DMS114 treated with DMSO at 0.1 percent for 48 hours (cell line): Measurements from ENCODE around the gene KCNMB4.
"Not testable (repeated sequence)": the region's sequence is repeated elsewhere in the genome, so short reads cannot be mapped to it uniquely, and the experiment has no call there.

Experiments
- DNase-seq: peaks from one replicate; lab custom pipeline; 2025; ENCODE audit not compliant: unreplicated experiment; lab: John Stamatoyannopoulos, UW

The KCNMB4 gene

DNA sequence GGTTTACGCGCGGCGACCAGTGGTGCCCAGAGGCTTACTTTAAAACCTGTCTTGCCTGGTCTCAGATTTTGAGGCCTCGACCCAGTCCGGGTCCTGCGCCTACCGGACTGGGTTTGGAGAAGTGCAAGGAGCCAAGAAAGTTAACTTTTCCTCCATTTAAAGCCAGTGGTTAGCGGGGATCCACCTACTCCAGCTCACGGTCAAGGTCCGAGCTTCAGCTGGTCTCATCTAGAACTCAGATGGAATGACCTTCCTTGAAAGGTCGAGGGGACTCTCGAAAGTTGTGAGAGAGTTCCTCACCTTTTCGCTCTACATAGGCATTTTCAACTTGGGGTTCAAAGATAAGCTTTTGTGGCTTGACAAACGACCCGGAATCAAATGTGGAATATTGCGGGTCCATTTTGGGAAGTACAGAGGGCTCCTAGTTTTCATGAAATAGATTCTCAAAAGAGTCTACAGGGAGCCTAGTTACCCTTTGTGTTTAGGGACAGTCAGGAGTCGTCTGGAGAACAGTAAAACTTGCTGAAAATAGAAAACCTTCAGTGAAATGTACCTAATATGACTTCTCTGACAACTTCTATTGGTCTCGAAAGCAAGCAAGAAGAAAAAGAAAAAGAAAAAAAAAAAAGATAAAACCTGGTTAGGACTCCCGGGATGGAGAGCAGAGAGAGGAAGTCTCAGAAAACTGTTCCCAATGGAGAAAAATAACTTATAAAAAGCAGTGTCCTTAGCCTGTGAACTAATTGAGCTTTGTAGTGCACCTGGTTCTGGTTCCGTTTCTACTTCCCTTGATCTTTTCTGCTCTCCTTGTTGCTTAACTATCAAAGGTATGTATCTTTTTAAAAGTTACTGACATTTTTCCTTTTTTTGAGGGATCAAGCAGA lies 1.4 kb downstream of the KCNMB4 start:
- no peak for DNase-seq

DNA sequence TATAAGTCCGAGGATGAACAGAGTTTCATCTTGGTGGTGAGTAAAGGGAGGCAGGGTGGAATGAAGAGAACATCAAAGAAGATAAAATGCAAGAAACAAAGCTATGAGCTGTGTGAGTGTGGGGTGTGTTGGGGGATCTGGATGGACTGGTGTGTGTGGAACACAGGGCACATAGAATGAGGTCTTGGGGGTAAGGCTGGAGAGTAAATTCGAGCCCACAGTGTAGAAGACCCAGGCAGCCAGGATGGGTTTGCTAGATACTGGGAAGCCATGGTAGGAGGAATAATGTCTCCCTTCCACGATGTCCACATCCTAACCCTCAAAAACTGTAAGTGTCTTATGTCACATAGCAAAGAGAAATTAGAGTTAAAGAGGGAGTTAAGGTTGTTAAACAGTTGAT lies 6.8 kb downstream of the KCNMB4 start:
- no peak for DNase-seq

DNA sequence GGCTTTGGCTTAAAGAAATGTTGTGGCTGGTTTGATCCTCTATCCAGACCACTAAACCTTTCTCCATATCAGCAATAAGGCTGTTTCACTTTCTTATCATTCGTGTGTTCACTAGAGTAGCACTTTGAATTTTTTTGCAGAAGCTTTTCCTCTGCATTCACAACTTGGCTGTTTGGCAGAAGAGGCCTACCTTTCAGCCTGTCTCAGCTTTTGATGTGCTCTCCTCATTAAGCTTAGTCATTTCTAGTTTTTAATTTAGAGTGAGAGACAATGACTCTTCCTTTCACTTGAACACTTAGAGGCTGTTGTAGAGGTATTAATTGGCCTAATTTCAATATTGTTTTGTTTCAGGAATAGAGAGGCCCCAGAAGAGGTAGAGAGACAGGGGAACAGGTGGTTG lies 13.8 kb downstream of the KCNMB4 start:
- no peak for DNase-seq

DNA sequence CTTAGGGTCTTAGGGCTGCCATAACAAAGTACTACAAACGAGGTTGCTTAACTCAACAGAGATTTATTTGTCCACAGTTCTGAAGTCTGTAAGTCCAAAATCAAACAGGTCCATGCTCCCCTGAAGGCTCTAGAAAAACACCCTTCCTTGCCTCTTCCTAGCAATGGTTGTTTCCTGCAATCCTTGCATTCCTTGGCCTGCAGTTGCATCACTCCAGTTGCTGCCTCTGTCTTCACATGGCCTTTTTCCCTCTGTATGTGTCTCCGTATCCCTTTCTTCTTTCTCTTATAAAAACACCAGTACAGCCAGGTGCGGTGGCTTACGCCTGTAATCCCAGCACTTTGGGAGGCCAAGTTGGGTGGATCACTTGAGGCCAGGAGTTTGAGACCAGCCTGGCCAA lies 17.4 kb downstream of the KCNMB4 start:
- DNase-seq: no peak

DNA sequence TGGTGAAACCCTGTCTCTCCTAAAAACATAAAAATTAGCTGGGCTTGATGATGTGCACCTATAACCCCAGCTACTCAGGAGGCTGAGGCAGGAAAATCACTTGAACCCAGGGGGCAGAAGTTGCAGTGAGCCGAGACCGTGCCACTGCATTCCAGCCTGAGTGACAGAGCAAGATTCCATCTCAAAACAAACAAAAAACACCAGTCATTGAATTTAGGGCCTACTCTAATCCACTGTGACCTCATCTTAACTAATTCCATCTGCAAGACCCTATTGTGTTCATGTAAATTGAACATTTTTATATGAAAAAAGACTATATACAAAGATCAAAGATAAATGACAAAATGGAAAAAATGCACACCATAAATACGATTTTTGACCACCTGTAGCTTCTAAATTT lies 17.8 kb downstream of the KCNMB4 start:
- DNase-seq: no peak

DNA sequence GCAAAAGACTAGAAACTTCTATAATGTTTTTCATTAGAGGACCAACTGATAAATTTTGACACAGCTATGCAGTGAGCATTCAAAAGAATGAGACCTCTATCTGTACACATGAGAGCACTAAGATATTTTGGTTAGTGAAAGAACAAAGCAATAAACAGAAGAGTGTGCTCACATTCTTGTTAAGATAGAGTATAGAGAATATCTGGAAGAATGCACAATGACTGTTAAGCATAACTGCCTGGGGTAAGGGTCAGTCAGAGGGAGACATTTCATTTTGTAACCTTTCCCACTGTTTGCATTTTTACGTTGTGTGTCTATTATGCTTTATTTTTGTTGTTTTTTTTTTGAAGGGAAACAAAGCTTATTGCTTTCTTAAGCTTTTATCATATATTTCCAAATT lies 20.7 kb downstream of the KCNMB4 start:
- DNase-seq: no peak

DNA sequence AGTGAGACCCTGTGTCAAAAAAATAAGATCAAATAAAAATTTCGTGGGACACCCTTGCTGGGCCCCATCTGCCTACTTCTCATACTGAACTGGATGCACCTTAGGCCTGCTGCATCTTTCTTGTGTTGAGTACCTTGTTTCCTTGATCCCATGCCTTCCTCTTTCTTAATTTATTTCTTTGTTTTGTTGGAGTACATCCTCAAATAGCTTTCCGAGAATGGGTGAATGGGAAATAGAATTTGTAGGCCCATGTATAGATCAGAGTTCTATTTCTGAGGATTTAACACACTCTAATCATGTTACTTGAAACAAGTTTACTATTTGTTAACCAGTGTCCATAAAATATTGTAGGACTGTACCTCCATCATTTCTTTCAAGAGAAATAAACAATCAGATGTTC lies 23.6 kb downstream of the KCNMB4 start:
- no peak for DNase-seq

DNA sequence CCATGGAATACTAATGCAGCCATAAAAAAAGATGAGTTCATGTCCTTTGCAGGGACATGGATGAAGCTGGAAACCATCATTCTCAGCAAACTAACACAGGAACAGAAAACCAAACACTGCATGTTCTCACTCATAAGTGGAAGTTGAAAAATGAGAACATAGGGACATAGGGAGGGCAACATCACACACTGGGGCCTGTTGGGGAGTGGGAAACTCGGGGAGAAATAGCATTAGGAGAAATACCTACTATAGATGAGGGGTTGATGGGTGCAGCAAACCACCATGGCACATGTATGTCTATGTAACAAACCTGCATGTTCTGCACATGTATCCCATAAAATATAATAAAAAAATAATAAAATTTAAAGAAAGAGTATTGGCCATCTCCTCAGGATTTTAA lies 26.5 kb downstream of the KCNMB4 start:
- DNase-seq: not testable (repeated sequence)

DNA sequence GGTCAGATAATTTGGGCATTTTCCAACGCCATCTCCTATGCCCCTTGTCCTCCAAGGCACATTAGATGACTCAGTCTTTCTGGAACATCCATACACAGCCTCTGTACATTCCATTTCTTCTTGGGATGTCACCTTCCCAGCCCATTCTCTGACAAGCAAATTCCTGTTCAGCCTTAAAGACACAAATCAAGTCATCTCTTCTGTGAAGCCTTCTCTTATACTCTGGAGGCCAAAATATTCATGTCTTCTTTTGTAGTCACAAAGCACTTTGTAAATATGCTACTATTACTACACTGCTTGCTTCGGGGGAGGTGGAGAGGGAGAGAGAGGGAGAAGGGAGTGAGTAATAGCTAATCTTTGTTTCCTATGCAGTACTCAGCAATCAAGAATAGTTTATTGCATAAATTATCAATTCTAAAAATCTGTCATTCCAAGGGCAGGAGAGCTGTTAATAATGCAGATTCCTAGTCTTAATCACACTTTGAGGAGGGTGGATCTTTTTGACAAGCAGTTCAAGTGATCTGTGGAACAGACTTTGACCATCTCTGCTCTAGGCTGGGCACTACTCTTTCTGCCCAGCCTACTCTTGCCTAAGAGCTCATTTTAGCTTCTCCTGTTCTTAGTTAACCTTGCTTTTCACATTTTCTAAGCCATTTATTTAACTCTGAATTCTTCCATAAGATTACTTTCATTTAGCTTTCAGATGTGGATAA lies 27.9 kb downstream of the KCNMB4 start:
- no peak for DNase-seq

DNA sequence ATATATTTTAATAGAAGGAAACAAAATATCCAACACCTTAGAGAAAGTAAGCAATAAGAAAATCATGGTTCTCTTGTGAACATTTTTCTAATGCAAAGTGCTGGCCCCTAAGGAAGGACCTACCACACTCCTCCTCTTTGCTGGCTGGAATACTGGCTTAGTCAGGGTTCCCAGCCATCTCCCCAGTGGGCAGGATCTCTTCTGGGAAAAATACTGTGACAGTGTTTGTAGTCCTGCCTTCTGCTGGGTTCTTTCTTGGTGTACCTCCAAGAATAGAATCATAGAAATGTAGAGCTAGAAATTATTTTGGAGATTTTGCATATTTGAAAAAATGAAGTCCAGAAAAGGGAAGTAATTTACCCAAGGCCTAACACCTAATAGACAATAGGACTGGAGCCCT lies 31.9 kb downstream of the KCNMB4 start:
- no peak for DNase-seq

DNA sequence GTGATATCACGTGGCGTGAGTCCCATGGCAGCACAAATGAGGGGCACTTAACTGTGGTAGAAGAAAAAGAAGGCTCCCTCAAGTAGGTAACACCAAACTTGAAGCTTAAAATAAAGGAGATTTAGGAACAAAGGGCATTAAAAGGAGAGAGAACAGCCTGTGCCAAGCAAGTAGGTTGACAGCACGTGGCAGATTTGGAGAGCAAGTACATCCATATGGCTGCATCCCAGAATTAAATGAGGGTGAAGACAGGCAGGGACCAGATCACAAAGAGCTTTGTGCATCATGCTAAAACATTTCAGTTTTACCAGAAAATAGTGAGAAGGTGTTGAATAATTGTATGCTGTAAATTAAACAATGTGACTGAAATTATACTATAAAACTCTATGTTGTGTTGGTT lies 32.8 kb downstream of the KCNMB4 start:
- DNase-seq: no peak

DNA sequence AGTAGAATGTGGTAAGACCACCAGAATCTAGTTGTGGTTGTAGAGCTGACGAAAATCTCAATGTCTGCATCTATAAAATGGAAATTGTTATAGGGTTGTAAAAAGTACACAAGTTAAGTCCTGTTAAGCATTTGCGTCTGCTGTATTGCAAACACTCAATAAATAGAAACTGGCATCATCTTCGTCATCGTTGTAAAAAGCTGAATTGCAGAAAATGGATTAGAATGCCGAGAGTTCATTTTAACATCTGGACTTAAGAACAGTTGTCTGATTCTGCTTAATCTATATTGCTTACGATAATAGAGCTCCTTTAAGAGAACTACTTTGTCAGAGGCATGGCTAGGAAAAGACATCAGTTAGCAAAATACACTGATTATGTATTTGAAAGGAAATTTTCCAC lies 33.2 kb downstream of the KCNMB4 start:
- DNase-seq: no peak

DNA sequence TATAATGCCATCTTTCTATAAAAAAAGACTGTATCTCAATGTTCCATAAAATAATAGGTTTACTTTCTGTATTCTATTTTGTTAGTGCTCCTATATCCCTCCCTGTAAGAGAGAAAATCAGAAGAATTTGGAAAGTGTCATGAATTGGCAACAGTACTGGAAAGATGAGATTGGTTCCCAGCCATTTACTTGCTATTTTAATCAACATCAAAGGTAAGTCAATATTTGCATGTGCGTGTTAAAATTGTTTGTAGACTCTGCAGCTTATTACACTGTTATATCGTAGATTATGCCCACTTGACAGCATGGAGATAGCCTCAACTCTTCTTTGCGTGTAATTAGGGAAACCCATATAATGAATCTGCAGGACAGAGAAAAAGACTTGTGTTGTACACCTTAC lies 34.0 kb downstream of the KCNMB4 start:
- no peak for DNase-seq

- DNase-seq: no peak
Observed at GRCh38 chr12:70402597-70402996, 36.5 kb downstream of the KCNMB4 start.

DNA sequence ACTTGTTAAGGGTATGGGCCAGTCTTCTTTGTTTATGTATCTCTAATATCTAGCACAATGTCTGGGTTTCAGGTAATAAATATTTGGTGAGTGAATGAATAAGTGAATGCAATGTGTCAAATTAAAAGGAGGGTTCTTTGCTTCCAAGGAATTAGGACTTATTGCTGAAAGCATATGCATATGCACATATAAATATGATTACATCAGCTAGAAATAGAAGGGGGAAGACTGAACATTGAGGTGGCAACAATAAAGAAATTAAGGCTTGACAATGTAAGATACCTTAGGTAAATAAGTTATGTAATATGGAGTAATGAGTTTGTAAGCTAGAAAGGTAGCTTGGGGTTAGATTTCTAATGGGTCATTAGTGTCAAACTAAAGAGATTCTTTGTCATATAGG lies 37.7 kb downstream of the KCNMB4 start:
- no peak for DNase-seq

DNA sequence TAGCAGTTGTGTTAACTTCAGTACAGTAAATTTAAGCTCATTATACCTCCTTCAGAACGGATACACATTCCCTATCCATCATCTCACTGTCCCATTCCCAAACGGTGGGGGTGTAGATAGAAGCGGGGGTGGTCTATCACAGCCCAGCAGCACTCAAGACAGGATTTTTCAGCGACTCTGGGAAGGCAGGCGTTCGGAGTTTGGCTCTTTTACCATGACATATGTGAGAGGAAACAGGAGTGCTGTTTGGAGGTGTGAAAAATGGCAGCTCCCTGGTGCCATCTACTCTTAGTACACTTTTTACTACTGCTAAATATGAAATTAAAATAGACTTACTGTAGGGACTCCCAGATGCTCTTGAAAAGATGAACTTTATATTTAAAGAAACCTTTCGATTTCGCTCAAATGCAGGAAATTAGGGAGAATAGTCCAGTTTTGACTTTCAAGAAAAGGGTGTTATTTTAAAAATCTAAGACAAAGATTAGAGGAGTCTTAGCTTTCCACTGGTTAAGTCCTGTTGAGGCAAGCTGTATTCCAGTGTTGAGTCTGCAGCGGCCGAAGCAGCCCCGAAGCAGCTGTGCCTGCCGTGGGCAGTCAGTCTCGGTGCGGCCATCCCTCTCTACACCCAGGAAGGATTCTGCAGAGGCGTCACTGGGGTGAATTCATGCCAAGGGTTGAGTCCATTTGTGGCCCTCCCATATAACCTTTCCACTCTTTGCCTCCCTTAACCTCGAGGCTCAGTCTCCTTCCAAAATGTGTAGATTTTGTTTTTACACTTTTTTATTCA lies 42.1 kb downstream of the KCNMB4 start:
- DNase-seq: no peak

- no peak for DNase-seq
Observed at GRCh38 chr12:70415987-70416386, 49.9 kb downstream of the KCNMB4 start.

DNA sequence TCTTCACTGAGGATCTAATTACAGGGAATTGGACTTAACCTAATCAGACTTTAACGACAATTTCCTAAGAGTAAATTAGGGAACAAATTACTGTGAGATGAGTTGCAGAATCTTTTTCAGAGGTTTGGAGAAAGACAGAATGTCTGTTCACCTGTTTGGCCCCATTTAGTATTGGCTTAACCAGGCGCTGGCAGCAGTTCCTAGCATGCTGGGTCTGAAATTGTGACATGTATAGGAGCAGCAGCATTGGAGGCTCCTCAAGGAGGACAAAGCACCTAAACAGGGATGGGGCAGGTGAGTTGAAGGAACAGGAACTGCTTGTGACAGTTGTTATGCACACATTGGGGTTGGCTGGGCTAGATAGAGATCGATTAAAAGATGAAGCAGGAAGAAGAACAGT lies 51.0 kb downstream of the KCNMB4 start:
- DNase-seq: no peak

- DNase-seq: no peak
Observed at GRCh38 chr12:70418101-70418500, 52.0 kb downstream of the KCNMB4 start.

DNA sequence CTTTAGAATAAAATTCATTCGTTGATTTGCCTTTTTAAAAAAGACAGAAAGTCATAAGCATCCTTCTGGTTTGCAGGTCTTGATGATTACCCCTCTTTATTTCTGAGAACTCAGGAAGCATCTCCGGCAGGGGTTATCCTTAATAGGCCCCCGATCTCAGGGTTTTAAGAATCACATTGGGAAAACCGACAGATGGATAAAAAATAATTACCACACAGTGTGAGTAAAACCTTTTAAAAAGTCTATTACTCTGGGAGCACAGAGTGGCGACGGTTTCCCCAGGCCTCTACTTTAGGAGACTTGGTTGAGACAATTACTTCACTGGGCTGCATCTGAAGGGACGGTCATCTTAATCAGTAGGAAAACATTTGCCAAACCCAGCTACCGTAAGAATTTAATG lies 56.5 kb downstream of the KCNMB4 start:
- no peak for DNase-seq

GRCh38 chr12:70426620-70427019 lies 60.5 kb downstream of the KCNMB4 start:
- no peak for DNase-seq

DNA sequence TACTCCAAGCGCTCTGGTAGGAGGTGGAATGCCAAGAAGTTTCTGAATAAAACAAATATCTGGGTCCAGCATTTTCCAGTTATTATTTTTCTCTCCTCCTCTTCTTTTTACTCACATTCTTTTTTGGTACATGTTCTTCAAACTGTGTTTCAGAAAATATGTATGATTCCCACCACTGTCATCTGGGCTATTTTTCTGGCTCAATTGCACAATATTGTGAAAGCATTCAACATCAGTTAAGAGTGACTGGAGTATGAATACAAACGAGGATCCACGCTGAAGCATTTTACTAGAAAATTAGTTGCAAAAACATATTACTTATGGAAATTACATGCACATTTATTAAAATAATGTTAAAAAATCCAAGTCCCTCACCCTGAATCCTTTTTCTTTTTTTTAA lies 61.5 kb downstream of the KCNMB4 start:
- DNase-seq: no peak
